GM21528 (cell line): Measurements from ENCODE around the gene CMTM2.
"Not testable (repeated sequence)": the region's sequence is repeated elsewhere in the genome, so short reads cannot be mapped to it uniquely, and the experiment has no call there.

Experiments used
- ATAC-seq: cut with Tn5 transposase; IDR thresholded peaks from one replicate; pipeline ENCODE4 v1.9.1; 2021; ENCODE audit warnings: mild to moderate bottlenecking, moderate library complexity; ENCODE audit not compliant: unreplicated experiment, low FRiP score

Gene CMTM2

DNA sequence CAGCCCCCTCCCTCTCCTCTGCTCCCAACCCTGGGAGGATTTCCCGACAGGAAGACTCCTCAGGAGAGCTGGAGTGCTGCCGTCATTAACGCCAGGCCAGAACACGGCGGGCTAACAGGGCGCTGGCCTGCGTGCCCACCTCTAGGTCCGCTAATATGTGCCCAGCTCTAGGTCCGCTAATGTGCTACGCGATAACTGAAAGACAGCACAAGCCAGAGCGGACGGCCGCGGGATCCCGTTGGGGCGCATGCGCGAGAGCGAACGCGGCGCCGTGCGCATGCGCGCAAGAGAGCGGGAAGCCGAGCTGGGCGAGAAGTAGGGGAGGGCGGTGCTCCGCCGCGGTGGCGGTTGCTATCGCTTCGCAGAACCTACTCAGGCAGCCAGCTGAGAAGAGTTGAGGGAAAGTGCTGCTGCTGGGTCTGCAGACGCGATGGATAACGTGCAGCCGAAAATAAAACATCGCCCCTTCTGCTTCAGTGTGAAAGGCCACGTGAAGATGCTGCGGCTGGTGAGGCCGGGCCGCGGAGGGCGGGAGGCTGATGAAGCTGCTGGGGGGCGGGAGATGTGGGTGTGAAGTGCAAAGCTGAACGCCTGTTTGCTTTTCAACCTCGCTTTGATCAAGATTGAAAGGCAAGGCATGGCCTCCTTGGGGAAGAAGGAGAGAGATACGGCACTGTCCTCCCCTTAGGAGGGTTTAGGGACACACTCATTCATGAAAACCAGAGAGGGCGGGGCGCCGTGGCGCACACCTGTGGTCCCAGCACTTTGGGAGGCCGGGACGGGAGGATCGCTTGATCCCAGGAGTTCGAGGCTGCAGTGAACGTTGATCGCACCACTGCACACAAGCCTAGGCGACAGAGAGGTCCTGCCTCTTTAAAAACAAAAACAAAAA, 26.7 kb upstream of the CMTM2 start, which contains the start of gene CKLF:
CKLF (plus strand) TSS at position 291 of the 892 bp plus-strand sequence; CDS start at position 431, 140 bp downstream.
- ATAC-seq: peak; percentile 74

DNA sequence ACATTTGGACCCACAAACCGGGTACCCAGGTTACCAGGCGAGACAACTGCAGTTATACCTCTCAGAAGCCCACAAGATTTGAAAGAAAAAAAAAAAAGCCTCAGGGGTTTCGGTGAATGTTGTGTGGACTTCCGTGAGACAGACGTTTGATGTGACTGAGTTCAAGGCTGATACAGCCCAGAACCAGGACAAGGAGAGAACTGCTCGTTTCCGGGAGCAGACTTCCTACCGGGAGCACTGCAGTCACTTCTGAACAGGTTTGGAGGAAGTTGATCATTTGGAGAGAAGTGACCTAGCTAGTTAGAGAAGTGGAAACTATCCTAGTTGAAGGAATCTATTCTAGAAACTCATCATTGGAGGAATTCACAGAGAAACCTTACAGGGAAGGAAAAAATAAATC, 26.0 kb upstream of the CMTM2 start:
- ATAC-seq: no peak

DNA sequence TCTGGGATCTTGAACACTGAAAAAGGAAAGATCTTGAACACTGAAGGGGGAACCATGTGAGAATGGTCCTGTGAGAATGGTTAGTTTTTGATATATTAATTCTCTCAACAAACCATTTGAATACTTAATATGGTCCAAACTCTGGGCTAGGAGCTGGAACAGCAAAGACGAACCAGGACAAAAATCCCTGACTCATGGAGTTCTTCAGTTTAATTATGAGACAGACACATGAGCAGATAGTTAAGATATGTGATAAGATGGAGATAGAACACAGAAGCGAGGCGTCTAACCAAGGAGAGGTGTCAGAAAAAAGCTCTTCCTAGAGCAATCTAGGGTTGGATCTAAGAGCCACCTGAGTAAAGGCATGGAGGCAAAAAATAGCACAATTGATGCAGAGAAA, 25.2 kb upstream of the CMTM2 start:
- no peak for ATAC-seq

DNA sequence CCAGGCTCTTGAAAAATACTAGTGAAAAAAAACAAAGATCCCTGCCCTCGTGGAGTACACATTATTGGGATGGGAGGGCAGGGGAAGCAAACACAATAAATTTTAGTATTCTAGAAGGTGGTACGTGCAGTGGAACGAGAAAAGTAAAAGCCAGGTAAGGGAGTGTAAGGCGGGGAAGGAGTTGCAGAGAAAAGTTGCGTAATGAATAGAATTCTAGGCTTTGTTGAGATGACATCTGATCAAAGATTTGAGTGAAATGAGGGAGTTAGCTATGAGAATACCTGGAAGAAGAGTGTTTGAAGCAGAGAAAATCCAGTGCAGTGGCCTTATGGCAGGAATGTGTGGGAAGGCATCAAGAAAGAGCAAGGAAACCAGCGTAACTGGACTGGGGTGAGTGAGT, 24.8 kb upstream of the CMTM2 start:
- ATAC-seq: no peak

- ATAC-seq: no peak
Measured at GRCh38 chr16:66560107-66560506, 19.2 kb upstream of the CMTM2 start.

GRCh38 chr16:66561381-66562080, 17.7 kb upstream of the CMTM2 start:
- no peak for ATAC-seq

- ATAC-seq: no peak
Measured at GRCh38 chr16:66562409-66562808, 16.9 kb upstream of the CMTM2 start.

- ATAC-seq: no peak
Measured at GRCh38 chr16:66562986-66563385, 16.3 kb upstream of the CMTM2 start.

DNA sequence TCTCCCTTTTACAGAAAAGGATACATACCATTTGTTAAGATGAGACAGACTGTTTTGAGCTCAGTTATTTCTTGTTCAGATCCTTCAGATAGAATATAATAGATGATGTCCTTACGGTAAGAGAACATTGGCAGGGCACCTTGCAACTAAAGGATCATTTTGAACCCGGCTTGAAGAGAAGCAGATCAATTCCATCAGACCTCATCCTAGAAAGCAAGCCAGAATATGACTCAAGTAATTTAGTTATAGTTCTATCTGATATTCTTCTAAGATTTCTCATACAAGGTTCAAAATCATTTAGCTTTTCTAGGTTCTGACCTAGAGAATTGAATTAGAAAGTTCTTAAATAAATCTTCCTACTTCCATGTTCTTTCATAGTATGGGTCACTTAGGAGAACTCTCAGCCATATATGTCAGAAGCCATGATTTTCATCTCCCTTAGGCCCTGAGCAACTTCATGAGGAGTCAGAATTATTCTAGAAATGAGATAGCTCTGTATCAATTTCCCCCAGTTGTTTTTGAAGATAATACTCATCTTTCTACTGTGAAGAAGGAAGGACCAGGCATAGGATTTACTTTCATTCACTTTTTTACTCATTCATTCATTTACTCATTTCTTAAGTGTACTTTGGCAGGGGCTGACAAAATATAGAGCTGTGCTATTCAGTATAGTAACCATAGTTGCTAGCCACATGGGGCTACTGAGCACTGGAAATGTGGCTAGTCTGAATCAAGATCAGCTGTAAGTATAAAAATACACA, 15.5 kb upstream of the CMTM2 start:
- ATAC-seq: no peak

GRCh38 chr16:66566051-66566901, 13.0 kb upstream of the CMTM2 start, which contains the start of gene CMTM1:
Gene CMTM1 (plus strand): TSS chr16:66566439. CDS start chr16:66566514, 75 bp downstream.
- no peak for ATAC-seq

DNA sequence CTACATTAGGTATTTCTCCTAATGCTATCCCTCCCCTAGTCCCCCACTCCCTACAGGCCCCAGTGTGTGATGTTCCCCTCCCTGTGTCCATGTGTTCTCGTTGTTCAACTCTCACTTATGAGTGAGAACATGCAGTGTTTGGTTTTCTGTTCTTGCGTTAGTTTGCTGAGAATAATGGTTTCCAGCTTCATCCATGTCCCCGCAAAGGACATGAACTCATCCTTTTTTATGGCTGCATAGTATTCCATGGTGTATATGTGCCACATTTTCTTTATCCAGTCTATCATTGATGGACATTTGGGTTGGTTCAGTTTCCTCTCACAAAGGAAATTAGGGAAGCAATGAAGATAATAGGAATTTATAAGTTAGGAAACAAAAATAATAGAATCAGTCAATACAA, 12.0 kb upstream of the CMTM2 start:
- not testable (repeated sequence) for ATAC-seq

- no peak for ATAC-seq
Measured at GRCh38 chr16:66568355-66568754, 10.9 kb upstream of the CMTM2 start.

DNA sequence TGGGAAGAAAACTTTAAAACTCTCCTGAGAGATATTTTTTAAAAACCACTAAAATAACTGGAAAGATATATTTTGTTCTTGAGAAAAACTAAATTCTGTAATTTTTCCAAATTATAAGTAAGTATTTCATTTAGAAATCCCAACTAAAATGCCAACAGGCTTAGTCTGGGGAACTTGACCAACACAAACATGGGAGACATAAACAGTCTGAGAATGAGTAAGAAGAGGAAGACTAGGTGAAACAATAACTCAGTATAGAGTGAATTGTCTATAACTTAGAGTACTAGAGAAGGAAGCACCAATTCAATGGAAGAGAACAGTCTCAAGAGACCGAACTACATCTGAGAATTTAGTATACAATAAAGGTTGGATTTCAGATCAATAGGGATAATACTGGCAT, 10.1 kb upstream of the CMTM2 start:
- no peak for ATAC-seq

DNA sequence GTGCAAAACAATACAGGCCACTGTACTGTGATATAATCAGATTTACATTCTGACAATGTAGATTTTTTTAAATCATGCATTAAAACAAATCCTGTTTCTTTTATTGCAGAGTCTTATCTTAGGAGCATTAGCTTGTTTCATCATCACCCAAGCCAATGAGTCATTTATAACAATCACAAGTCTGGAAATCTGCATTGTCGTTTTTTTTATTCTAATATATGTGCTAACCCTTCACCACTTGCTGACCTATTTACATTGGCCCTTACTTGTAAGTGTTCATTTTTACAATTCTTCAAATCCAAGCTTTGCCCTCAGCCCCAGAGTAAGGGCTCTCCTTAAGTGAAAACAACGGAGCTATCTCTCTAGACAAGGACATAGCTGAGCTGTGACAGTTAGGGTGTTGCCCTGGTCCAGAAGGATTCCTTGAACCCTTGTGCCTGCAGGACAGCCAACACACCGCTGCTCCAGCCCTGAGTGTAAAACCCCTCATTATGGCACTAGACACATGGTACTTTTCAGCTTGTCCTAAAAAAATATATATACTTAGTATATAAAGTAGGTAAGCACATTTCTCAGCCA, 9.3 kb upstream of the CMTM2 start:
- no peak for ATAC-seq

GRCh38 chr16:66572356-66572755, 6.9 kb upstream of the CMTM2 start:
- no peak for ATAC-seq

DNA sequence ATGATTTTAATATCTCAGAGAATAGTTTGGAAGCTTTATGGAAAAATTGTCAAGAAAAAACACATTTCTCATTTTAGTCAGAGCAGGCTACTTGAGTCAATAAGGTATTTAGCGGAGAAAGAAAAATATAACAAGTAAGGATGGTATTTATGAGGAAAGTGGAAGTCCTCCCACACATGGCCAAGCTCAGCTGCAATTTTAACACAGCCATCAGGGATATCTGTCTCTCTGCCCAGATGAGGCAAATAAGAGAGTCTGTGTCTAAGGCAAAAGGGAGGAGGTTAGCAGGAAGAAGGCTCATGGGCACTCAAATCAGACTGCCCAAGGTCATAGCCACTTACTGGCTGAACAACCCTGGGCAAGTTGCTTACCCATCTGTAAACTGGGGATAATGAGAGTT, 5.2 kb upstream of the CMTM2 start:
- no peak for ATAC-seq

DNA sequence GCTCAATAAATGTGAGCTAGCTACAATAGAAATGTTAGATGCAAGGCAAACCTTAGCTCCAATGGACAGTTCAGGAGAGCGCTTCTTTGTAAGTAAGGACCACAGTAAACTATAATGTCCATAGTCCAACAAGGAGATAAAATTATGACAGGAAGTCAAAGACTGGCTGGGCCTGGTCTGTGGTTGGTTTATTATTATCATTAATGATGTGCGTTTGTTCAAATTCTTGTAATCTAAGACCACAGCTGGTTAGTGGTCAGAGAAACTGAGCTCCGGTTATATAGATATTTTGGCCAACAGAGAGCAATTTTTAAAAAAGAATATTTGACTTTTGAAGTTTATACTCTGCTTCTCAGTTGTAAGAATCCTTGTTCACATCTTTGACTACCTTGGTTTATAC, 4.7 kb upstream of the CMTM2 start:
- ATAC-seq: no peak

DNA sequence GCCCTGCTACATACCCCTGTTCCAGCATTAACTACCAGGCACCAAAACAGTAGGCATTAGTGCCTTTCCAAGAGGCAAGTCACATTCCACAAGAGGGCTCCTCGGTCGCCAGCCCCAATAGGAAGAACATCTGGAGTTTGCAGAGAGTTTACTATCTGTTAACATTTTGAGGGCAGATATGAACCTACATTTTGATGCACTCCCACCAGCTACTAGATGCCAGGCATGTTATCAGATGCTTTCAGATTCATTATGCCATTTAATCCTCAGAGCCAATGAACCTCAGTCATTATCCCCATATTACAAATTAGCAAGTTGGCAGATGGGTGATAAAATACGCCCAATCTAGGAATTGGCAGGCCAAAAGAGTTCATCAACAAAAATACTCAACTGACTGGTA, 4.2 kb upstream of the CMTM2 start:
- ATAC-seq: no peak

DNA sequence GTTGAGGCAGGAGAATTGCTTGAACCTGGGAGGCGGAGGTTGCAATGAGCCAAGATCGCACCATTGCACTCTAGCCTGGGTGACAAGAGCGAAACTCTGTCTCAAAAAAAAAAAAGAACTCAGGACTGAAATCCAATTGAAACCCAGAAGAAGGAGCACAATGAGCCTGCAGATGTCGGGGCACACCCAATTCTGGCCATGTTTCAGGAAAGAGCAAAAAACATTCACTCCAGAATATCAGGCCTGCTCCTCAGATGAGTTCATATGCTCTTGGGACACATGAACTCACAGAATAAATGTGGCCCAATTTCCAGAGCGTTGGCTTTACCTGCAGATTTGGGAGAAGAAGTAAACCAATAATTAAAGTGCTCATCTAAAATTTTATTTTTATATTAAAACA, 3.0 kb upstream of the CMTM2 start:
- ATAC-seq: no peak
